ENCODE data around the gene VTN. TPM values are rescaled to one million over a fixed set of nuclear protein-coding genes. Genes with fewer than 3 reads are reported as not detected.

VTN gene
- total RNA-seq, 4 donors from 2014 or later = 0.33 to 0.39 TPM; not detected in 2

DNA sequence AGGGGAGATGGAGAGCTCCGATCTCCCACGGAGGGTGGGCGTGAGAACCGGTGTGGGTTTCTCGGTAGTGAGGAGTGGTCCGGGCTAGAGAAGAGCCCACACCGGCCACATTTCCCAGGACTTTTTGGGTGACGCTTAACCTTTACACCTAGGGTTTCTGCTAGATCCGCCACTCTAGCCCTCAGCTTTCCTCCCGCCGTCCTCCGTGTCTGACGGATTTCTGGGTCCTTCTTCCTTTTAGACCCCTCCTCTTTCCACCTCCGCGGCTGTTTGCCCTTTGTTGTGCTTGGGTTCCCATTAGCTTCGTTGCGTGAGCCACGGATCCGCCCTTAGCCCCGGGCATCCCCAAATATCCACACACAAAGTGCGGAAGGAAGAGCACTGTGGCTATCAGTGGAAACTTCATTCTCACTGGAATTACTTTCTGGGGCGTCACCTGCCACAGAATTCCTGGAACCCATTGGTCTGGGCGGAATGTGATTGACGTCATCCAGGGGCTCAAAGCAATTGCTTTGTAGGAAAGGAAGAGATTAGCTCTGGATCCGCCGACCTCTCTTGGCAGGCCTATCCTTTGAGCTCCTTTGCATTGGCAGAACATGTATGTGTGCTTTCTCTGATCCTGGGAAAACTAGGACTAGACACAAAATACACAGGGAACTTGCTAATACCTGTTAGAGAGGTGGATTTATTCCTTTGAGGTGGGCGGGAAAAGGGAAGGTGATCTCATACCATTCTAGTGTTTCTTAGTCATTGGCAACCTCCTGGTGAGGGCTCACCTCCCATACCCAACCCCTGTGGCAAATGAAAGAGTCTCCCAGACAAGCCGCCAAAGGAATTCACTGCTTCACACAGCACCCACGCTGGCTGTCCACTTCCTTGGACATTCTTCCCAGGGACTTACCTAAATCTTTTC is 33.9 kb downstream of the VTN start:
- peak; percentile 66 to 70 for DNase-seq
- intact Hi-C loops (cut with DNase I) = loop anchor here (10.0 kb wide), 1 partner anchor 619 kb away; the partner anchor contains the start of gene PHF12

DNA sequence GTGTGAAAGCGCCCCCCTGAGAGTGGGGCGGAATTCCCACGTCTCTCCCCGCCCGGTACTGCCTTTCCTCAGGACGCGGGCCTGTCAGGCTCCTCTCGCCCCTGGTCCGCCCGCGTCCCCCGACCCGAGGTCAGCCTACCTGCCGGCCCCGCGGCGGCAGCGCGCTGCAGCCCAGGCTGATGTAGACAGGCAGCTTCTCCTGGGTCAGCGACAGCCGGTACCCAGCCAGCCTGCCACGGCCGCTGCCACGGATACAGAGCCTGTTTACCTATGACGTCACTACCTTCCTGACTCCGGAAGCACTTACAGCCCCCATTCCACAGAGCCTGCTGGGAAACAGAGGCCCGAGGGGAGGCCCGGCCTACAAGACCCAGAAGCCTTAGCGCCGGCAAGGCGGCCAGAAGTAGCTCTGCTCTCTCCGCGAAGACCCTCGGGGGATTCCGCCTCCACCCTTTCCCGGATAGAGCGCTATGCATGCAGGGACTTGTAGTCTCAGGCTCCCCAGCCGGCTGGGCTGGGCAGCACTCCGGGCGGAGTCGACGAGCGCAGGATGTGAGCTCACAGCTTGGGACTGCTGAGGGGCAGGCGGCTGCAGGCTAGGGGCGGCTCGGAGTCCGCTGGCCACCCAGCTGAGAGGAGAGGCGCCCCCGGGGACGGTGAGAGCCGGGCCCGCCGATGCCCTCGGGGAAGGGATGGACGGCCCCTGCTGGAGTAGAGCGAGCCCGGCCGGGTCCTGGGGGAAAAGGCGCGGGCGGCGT is 34.7 kb downstream of the VTN start, which contains the start of the genes IFT20 and TNFAIP1:
IFT20 (minus strand) TSS at position 272 of the 758 bp plus-strand sequence. CDS start 3,487 bp downstream, outside the sequence.
TNFAIP1 (plus strand) TSS at position 561 of the 758 bp plus-strand sequence. CDS start 3,761 bp downstream, outside the sequence.
- WGBS, 2 donors = 0% methylated on average over 11 to 26 of the region's 62 CpGs

More for the DNA sequence above, 33.9 kb downstream of the VTN start:
- WGBS, 2 donors = 5 to 7% methylated on average over 28 to 29 of the region's 29 CpGs
- Histone ChIP-seq H3K9me3 (no peaks in the 10 kb centered on the region), H3K36me3 (peaks cover 10 to 21% of the 10 kb centered on the region in 2 donors), H3K4me1 (peaks cover 11 to 35% of the 10 kb centered on the region in 2 donors), H3K4me3 (replicated peaks in 1 of 3) (peak overlapping the region; percentile 80 to 91 (median 91)), H3K27ac (peak overlapping the region; percentile 83 to 95 (median 91)), H3K27me3 (no peaks in the 10 kb centered on the region)
- TF ChIP-seq CTCF (IDR thresholded peaks at IDR 0.05) (no peak), POLR2A (IDR thresholded peaks at IDR 0.05) (peak; percentile 14 to 40)

DNA sequence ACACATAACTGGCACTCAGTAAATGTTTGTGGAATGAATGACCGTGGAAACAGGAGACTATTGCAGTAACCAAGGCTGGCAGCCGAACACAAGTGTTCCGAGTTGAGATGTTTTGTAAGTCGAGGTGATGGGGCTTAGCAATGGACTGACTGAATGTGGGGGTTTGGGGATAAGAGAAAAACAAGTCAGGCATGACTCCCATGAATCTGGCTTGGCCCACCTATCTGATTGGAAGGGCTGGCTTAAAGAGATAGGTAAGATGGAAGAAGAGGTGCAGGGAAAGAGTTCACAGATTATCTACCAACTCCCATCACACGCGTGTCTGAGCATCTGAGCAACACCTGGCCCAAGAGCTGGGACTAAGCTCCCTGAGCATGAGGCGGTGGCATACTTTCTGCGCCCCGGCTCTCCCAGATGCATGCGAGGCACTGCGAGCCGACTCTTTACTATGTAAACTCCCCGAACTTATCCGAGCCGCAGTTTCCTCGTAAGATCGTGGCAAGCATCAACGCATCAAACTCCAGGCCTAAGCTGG is 35.4 kb downstream of the VTN start:
- H3K27ac ChIP-seq = peak overlapping the region; percentile 70 to 95 (median 83)
- TF ChIP-seq CTCF (IDR thresholded peaks at IDR 0.05) (peak in 1 of 6 experiments; percentile 1), POLR2A (IDR thresholded peaks at IDR 0.05) (no peak)
- no peaks in the 10 kb centered on the region for H3K27me3 ChIP-seq
- WGBS, 2 donors = 7 to 9% methylated on average over 18 of the region's 18 CpGs
- peaks cover 9 to 20% of the 10 kb centered on the region in 2 donors for H3K36me3 ChIP-seq
- DNase-seq = no peak
- H3K4me1 ChIP-seq = peaks cover 11 to 35% of the 10 kb centered on the region in 2 donors
- H3K9me3 ChIP-seq = no peaks in the 10 kb centered on the region
- peak overlapping the region; percentile 75 to 91 (median 84) for H3K4me3 ChIP-seq (replicated peaks in 1 of 3)
- intact Hi-C loops (cut with DNase I) = loop anchor here (10.0 kb wide), 1 partner anchor 620 kb away; the partner anchor contains the start of gene PHF12

More for the DNA sequence above, 34.7 kb downstream of the VTN start, which contains the start of the genes IFT20 and TNFAIP1:
- TF ChIP-seq CTCF (IDR thresholded peaks at IDR 0.05) (peak in 1 of 6 experiments; percentile 27), POLR2A (IDR thresholded peaks at IDR 0.05) (peak; percentile 48 to 91)
- H3K27me3 ChIP-seq = no peaks in the 10 kb centered on the region
- peak within 1 kb of the TSS; percentile 83 to 95 (median 91) for H3K27ac ChIP-seq
- intact Hi-C loops (cut with DNase I) = loop anchor here (10.0 kb wide), 1 partner anchor 619 kb away; the partner anchor contains the start of gene PHF12
- DNase-seq = peak; percentile 99
- no peaks in the 10 kb centered on the region for H3K9me3 ChIP-seq
- peak within 1 kb of the TSS; percentile 80 to 91 (median 91) for H3K4me3 ChIP-seq (replicated peaks in 1 of 3)
- peaks cover 11 to 35% of the 10 kb centered on the region in 2 donors for H3K4me1 ChIP-seq
- peaks cover 9 to 23% of the 10 kb centered on the region in 2 donors for H3K36me3 ChIP-seq

DNA sequence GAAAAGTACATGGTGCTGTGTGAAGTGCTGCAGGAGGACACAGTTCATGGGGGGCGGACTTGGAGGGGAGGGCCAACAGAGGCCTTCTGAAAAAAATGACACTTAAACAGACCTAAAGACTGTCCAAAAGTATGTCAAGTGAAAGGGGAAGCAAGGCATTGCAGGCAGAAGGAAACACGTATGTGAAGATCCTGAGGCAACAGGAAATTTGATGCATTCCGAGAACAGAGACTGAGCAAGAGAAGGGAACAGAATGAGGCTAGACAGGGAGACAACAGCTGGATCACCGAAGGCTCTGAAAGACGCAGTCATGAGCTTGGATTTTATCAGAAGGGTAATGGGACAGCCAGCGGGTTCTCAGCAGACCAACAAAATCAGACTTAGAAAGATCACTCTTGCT is 35.9 kb downstream of the VTN start:
- peaks cover 9 to 23% of the 10 kb centered on the region in 2 donors for H3K36me3 ChIP-seq
- no peaks in the 10 kb centered on the region for H3K27me3 ChIP-seq
- peaks cover 11 to 35% of the 10 kb centered on the region in 2 donors for H3K4me1 ChIP-seq
- TF ChIP-seq CTCF (IDR thresholded peaks at IDR 0.05) (no peak), POLR2A (IDR thresholded peaks at IDR 0.05) (no peak)
- peak overlapping the region in 1 of 3 donors; percentile 91 for H3K4me3 ChIP-seq (replicated peaks in 1 of 3)
- 66 to 67% methylated on average over 6 of the region's 6 CpGs for WGBS, 2 donors
- no peak for DNase-seq
- no peaks in the 10 kb centered on the region for H3K9me3 ChIP-seq
- H3K27ac ChIP-seq = no peak overlapping the region
- intact Hi-C loops (cut with DNase I) = loop anchor here (10.0 kb wide), 1 partner anchor 621 kb away; the partner anchor contains the start of gene PHF12

All from thyroid gland (tissue), 4 donors.